HG03439 (cell line): ENCODE measurements around the gene DNM3.

Source experiments
- ATAC-seq: cut with Tn5 transposase; IDR thresholded peaks from one replicate; pipeline ENCODE4 v1.9.1; 2021; ENCODE audit warnings: mild to moderate bottlenecking, moderate library complexity; ENCODE audit not compliant: unreplicated experiment

DNM3 gene

DNA sequence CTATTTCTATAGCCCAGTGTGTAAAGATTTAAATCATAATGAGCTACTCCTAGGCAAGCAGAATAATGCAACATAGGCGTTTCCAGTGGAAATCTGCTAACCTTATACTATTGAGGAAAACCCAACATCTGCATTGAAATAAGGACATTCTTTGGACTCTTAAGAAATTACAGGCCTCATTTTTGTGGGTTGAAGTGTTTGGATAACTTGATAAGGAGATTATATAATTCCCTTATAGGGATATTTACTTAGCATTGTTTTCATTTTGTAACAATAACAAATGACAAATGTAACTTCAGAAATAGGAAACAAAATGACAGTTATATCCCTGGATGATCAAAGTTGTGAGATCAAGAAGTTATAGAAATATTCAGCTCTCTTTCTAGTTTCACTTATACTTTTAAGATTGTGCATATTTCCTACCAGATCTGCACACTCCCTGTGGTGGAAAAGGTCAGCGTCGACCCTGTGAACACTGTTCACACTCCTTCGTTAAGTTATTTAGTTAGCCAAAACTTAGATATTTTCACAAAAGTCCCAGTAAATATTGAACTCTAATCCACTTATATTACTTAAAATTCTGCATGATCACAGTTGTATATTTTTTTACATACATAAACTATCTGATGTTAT is 294.8 kb downstream of the DNM3 start:
- no peak for ATAC-seq

DNA sequence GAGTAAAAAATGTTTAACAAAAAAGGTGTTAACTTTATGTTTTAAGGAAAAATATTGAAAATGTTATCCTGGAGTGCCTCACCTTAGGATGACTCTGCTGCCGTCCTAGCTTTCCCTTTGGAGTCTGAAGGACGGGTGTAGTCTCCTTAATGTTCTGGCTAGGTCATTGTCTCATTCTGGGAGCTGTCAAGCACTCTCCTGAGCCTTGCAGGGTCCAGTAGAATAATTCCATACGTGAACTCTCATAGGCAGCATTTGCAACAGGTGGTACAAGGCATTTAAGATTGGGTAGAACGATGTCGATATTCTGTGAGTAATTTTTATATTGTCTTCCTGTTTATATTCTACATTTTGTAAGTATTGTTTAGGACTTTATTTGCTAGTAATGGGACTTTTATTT is 295.6 kb downstream of the DNM3 start:
- no peak for ATAC-seq

DNA sequence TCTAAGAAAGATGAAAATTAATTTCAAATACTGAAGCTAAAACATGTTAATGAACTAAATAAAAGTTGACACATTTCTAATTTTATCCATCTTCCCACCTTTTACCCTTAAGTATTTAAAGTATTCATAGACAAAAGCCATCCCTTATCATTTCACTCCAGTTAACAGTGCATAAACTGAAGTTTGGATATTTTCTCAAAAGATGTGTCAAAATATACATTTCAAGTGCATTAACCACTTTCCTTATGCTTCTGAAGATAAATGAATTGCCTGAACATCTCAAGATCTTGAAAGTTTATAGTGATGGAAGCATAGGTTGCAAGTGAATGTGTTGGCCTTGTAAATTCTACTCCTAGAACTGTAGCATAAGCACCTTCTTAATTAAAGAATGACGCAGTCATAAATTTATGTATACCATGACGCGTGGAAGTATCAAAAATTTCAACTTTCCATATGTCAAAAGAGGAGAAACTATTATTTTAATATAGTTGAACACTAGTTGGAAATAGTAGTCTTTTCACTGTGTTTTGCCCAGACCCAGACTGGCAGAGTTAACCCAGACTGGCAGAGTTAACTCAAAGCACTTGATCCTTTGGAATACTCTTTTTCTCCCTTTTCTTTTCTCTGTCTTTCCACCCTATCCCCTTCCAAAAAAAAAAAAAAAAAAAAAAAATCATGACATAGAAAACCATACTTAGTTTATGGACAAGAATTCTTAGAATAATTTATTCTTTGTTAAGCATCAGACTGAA is 296.6 kb downstream of the DNM3 start:
- no peak for ATAC-seq

- no peak for ATAC-seq
Measured at GRCh38 chr1:172138634-172139033, 297.3 kb downstream of the DNM3 start.

DNA sequence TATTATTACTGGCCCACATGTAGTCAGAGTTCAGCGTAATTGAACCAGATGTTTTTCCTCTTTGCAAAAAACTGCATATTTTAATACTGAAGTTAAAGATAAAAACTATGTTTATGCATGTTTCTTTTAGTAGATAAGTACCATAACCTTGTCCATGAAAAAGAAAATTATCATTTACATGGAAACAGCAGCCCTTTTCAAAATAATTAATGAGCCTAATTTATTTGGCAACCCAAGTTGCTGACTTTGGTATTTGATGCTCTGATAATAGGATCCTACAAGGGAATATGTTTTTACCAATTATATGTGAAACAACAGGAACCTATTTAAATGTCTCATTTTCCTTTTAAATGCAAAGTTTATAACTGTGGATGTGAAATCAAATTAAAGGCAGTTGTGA is 297.9 kb downstream of the DNM3 start:
- no peak for ATAC-seq

DNA sequence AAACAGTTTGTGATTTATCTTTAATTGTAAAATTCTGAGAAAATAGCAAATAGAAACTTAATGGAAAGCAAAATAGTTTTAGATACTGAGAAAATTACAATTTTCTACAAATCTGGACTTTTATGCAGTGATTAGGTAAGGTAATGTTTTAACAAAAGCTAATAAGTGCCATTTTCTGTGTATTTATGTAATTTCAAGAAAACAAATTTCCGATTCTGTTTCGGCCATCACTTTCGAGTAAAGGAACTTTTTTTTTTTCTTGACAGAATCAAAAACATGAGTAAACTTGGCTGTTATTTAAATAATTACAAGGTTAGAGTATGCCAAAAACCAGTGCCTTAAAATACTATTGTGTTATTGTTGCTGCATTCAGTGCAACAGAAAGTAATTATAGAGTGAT is 298.8 kb downstream of the DNM3 start:
- no peak for ATAC-seq

DNA sequence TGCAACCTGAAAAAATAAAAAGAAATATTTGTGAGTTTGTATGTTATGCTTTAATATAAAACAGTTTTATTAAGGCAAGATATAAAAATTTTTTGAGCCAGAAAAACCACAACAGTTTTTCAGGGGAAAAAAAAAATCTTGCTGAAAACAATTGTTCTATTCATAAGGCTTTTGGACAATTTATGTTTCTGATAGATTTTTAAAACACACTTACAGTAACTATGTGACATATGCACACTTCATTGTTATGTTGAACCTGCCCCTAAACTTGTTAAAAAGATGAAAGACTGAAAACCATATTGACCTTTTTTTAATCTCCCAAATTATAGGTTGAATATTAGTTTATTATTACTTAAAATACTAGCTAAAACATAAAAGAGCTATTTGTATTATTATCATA is 299.3 kb downstream of the DNM3 start:
- ATAC-seq, result no peak

- ATAC-seq, result no peak
Measured at GRCh38 chr1:172141341-172141881, 300.1 kb downstream of the DNM3 start.

- ATAC-seq, result no peak
Measured at GRCh38 chr1:172142324-172142723, 301.0 kb downstream of the DNM3 start.

- ATAC-seq, result no peak
Measured at GRCh38 chr1:172143384-172144055, 302.2 kb downstream of the DNM3 start.

GRCh38 chr1:172144445-172145061 is 303.3 kb downstream of the DNM3 start:
- no peak for ATAC-seq

- ATAC-seq, result no peak
Measured at GRCh38 chr1:172145231-172145651, 303.9 kb downstream of the DNM3 start.

DNA sequence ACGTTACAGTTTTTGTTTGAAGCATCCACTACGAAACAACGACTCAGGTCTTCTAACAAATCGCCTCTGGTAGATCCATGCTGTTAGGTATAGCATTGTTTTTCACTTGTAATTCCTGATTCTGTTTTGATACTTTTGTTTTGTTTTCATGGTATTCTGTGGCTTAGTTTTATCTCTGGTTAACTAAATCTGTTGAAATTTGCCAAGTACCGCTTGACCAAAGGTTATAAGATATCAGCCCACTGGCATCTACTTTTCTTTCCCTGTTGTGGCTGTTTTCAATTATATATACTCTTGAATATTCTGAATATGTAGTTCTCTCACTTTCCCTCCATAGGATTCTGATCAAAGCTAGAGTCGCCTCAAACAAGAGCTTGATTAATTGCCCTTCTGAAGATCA is 304.4 kb downstream of the DNM3 start:
- ATAC-seq, result no peak

DNA sequence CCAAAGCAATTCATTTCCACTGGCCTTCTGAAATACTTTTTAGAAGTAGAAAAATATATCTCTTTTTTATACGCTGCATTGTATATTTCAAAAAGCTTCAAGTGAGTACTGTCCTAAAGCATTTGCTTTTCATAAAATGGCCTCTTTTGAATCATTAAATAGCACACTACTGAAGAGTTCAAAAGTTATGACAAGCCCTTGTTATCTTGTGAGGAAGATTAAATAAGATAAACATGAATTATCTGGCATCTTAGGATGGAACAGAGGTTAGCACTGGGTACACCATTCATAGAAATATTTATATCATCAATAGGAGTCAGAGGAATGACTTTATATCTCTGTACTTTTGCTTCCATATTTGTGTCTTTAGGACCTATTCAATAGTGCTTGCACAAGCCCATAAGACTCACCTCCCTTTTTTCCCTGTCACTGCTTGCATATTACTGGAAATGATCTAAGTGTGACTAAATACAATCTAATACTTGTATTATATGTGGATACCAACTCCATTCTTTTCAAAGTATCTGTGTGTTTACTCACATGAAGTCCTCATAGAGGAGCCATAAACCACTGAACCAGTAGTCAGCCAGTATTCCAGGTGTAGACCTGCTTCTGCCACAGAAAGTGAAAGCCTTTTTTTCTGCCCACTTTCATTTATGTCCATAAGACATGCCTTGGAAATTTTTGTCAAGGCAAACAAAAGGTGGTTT is 305.0 kb downstream of the DNM3 start:
- ATAC-seq, result no peak

DNA sequence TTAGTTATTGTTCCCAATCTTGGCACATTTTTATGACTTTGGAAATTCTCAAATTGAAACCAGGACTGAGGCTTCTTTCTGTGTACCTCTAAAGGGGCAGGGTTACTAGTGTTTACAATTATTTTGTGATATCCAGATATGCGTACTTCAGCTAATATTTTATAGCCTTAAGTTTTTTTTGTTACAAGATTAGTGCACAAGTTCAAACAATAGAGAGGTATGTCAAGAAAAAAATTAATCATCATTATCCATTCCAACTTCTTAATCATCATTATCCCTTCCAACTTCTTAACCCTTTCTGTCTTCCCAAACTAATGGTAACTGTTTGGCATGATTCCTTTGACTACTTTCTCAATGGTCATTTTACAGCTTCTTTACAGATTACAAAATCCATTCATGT is 306.2 kb downstream of the DNM3 start:
- ATAC-seq, result no peak

- no peak for ATAC-seq
Measured at GRCh38 chr1:172148213-172148612, 306.9 kb downstream of the DNM3 start.

GRCh38 chr1:172148707-172149106 is 307.4 kb downstream of the DNM3 start:
- ATAC-seq, result no peak

DNA sequence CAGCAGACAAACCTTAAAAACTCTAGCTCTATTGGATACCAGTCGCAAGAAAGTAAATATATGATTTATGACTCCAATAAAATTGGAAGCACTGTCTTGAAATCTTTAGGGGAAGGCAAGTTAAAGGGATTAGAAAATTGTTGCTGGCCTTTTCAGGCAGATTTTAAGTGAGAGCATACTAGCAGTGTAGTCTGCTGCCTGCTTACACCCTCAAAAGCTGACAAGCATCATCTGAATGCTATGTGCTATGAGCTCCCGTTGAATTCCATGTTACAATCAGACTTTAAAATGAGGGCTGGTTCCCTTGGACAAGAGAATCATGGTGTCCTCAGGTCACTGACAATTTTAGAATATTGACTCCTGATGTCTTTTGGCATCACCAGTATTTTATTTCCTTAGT is 308.0 kb downstream of the DNM3 start:
- ATAC-seq, result no peak

GRCh38 chr1:172154551-172154950 is 313.3 kb downstream of the DNM3 start:
- peak; percentile 93 for ATAC-seq

- no peak for ATAC-seq
Measured at GRCh38 chr1:172155766-172156165, 314.5 kb downstream of the DNM3 start.

DNA sequence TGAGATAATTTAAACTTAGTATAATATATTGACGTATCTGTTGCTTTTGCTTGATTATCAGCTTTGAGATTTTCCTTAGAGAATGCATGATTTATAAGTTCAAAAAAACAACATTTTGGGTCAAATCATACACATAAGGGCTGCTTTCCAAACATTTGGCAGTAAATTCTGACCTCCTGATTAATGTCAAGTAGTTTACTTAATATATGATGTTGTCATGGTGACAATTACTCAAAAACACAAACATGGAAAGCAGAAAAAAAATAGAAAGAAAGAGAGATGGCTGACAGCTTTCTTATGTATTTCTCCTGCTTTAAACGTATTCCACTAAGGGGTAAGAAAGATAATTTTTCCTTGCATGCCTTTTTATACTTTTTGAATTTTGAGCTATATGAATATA is 320.9 kb downstream of the DNM3 start:
- no peak for ATAC-seq
